Stimulated activated naive CD8-positive, alpha-beta T cell treated with anti-CD3 and anti-CD28 coated beads, Interleukin-15, amount 100 ng/mL, for 72 hours (primary cell): ENCODE data around the gene MYCBPAP.
A peak's percentile ranks its signal among the peaks of the same experiment; 100 is the strongest.

Source experiments
- ATAC-seq: fragments of 150-1000 bp; cut with Tn5 transposase; 2 replicates; pipeline ENCODE4 v1.10.0; 2021; ENCODE audit warnings: mild to moderate bottlenecking, moderate library complexity
- DNase-seq, 2 donors: peaks; one replicate each; pipeline ENCODE4 v3.0.0; 2021 to 2022
- H3K27ac Mint-ChIP-seq, 2 donors: one replicate each; pipeline ENCODE4 v1.8.0; 2022; ENCODE audit warnings: mild to moderate bottlenecking in 2 of 2, mixed read lengths in 2 of 2, moderate library complexity in 2 of 2
- H3K27me3 Mint-ChIP-seq: one replicate; pipeline ENCODE4 v1.8.0; 2022; ENCODE audit warnings: mixed read lengths
- H3K4me1 Mint-ChIP-seq: one replicate; pipeline ENCODE4 v1.8.0; 2022; ENCODE audit warnings: mild to moderate bottlenecking, mixed read lengths
- H3K4me3 Mint-ChIP-seq, 2 donors: one replicate each; pipeline ENCODE4 v1.8.0; 2022; ENCODE audit warnings: mild to moderate bottlenecking in 2 of 2, mixed read lengths in 2 of 2, moderate library complexity in 1 of 2
- H3K9me3 Mint-ChIP-seq, 2 donors: one replicate each; pipeline ENCODE4 v1.8.0; 2022; ENCODE audit warnings: mixed read lengths in 2 of 2

The MYCBPAP gene

DNA sequence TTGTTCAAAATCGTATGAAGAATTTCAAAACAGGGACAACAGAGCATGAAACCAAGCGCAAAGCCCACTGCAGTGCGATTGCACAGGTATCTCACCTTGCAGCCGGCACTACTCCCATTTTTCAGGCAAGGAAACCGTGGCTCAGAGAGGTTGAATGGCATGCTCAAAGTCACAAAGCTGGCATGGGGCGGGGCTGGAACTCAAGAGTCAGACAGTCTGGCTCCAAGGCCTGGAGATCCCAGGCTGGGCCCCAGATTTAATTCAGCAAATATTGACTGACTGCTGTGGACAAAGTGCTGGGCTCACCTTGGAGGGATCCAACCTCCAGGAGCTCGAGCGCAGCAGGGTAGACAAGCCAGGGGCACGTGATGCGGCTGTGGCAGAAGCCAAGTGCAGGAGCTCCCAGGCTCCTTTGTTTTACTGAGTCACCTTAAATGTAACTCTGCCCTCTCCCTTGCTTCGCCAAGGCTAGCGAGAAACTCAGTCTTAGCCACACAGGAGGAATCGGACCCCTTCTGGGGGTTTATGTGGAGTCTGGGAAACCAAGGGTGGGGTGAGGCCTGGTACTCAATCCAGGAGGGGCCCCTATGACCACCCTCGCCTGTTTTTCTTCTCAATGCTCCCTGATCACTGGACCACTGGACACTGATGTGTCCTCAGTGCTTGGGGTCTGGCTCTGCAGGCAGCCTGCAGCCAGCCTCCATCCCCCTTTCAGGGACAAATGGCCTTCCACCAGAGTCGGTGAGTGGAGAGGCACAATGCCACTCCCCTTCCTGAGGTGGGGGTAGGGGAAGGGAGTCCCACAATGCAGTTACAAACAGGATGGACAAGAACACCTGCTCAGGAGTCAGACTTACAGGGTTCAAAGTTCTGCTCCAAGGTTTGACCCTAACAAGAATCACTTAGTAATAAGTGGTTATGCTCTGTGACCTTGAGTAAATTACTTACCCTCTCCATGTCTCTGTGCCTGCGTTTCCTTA, 34.8 kb downstream of the MYCBPAP start:
- peak overlapping the region in 1 of 2 donors; percentile 88 for H3K4me3 Mint-ChIP-seq
- H3K9me3 Mint-ChIP-seq: no peaks in the 10 kb centered on the region
- ATAC-seq (no peak), DNase-seq (no peak)
- peaks cover 14% of the 10 kb centered on the region for H3K27me3 Mint-ChIP-seq
- no peak overlapping the region for H3K27ac Mint-ChIP-seq
- H3K4me1 Mint-ChIP-seq: peaks cover 29% of the 10 kb centered on the region

DNA sequence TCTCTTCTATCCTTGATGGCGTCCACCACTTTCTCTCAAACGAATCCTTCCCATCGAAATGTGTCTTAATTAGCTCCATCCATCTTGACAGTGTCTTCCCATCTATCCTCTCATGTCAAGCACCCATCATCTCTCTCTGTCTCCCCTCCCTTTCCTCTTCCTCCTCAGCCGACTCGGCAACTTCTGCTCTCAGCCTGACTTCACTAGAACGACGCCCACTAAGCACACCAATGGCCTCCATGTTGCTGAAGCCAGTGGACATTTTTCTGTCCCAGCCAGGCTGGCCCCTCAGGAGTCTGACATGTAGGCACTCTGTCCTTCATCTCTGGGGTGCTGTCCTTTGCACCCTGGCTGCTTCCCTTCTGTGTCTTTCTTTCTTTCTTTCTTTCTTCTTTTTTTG, 36.3 kb downstream of the MYCBPAP start:
- peaks cover 14% of the 10 kb centered on the region for H3K27me3 Mint-ChIP-seq
- no peak overlapping the region for H3K27ac Mint-ChIP-seq
- peaks cover 30% of the 10 kb centered on the region for H3K4me1 Mint-ChIP-seq
- DNase-seq: no peak
- H3K9me3 Mint-ChIP-seq: no peaks in the 10 kb centered on the region
- H3K4me3 Mint-ChIP-seq: no peak overlapping the region
- ATAC-seq: no peak

DNA sequence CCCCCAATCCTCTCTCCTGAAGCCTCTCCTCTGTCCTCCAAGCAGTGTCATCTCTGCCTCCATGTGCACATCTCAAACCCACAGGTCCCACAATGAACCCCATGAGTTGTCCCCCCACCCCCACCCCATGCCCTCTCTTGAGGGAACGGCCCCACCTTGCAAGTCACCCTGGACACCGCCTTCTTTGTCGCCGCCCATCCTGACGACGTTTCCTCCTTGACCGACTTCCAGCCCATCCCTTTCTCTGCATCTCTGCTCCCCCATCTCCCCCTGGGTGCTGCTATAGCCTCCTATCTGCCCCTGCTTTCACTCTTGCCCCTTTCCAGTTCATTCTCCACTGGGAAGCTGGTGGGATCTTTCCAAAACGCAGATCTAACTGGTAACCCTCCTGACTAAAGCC, 37.1 kb downstream of the MYCBPAP start:
- peaks cover 30% of the 10 kb centered on the region for H3K4me1 Mint-ChIP-seq
- H3K27ac Mint-ChIP-seq: no peak overlapping the region
- no peaks in the 10 kb centered on the region for H3K9me3 Mint-ChIP-seq
- no peak for DNase-seq
- no peak for ATAC-seq
- no peak overlapping the region for H3K4me3 Mint-ChIP-seq
- peaks cover 14% of the 10 kb centered on the region for H3K27me3 Mint-ChIP-seq

DNA sequence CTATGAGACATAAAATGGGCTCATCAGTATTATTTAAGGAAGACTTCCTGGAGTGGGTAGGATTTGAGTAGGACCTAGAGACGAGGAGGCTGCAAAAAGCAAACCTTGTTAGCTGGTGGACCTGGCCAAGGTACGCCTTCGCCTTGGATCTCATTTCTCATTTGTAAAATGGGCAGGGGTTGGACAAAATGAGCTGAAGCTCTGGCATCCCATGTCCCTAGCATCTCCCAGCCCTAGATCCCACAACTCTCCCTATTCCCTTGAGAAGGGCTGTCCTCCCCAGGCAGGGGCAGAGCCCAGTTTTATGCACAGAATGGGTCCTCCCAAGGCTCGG, 38.4 kb downstream of the MYCBPAP start:
- Mint-ChIP-seq H3K4me1 (peaks cover 23% of the 10 kb centered on the region), H3K4me3 (peak overlapping the region; percentile 83 to 88), H3K27me3 (peaks cover 14% of the 10 kb centered on the region), H3K27ac (no peak overlapping the region), H3K9me3 (no peaks in the 10 kb centered on the region)
- ATAC-seq: no peak
- DNase-seq: no peak

DNA sequence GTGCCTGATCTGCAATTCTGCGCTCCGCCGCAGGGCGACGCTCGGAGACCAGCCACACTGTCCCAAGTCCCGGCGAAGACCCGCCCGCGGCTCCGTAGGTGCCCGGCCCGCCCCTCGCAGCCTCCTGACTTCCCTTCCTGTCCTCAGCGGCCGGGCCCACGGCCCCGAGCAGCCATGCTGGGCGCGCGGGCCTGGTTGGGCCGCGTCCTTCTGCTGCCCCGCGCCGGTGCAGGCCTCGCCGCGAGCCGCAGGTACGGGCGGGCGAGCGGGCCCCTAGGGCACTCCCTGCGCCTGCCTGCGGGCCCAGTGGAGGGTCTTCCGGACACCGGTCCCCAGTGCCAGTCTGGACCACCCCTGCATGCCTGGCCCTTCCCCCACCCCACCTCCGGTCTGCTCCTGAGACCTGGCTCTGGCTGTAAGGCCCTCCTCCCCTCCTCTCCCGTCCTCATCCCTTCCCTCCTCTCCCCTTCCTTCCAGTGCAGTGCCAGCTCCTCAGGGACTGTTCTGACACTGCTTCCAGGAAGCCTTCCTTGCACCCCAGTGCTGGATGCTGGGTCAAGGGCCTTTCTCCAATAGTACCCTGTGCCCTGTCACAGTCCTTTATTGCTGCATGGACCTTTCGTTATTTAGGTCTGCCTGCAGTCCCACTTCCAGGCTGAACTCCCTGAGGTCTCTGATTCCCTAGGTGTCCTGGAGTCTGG, 38.9 kb downstream of the MYCBPAP start, which contains the start of gene SPATA20:
TSS of gene SPATA20 (plus strand) at position 140 of the 701 bp plus-strand sequence. CDS start at position 175, 35 bp downstream.
- Mint-ChIP-seq H3K27me3 (peaks cover 14% of the 10 kb centered on the region), H3K27ac (peak within 1 kb of the TSS; percentile 90)

DNA sequence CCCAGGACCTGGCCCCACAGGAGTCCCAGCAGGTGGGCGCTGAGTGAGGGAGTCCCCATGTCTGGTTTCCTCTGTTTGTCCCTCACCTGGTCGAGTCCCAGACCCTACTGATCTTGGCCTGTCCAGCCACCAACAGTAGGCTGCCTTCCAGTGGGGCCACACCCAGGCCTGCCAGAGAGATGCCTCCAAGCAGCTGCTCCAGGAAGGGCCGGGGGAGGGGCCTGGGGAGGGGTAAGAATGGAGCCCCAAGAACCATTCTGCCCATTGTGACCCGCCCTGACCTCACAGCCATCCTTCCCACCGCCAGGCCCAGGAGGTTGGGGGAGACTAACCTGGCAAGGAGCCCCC, 39.5 kb downstream of the MYCBPAP start:
- peak; percentile 3 for ATAC-seq
- Mint-ChIP-seq H3K4me3 (peak overlapping the region; percentile 83 to 88), H3K27ac (peak overlapping the region; percentile 90)

More for the DNA sequence above, 38.9 kb downstream of the MYCBPAP start, which contains the start of gene SPATA20:
- Mint-ChIP-seq H3K4me1 (peaks cover 18% of the 10 kb centered on the region), H3K4me3 (peak within 1 kb of the TSS; percentile 83 to 88), H3K9me3 (no peaks in the 10 kb centered on the region)
- peak; percentile 94 for ATAC-seq
- DNase-seq: peak; percentile 88 to 92

DNA sequence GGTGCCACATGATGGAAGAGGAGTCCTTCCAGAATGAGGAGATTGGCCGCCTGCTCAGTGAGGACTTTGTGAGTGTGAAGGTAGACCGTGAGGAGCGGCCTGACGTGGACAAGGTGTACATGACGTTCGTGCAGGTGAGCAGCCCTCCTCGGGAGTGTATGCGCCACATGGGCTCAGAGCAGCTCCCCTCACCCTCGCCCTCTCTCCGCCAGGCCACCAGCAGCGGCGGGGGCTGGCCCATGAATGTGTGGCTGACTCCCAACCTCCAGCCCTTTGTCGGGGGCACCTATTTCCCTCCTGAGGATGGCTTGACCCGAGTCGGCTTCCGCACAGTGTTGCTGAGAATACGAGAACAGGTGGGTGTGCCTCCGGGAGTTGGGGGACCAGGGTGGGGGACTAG, 40.6 kb downstream of the MYCBPAP start:
- ATAC-seq: no peak
- no peak for DNase-seq
- Mint-ChIP-seq H3K4me1 (peaks cover 12% of the 10 kb centered on the region), H3K9me3 (no peaks in the 10 kb centered on the region), H3K27ac (no peak overlapping the region), H3K4me3 (no peak overlapping the region), H3K27me3 (peaks cover 10% of the 10 kb centered on the region)

More for the DNA sequence above, 39.5 kb downstream of the MYCBPAP start:
- Mint-ChIP-seq H3K4me1 (peaks cover 13% of the 10 kb centered on the region), H3K27me3 (peaks cover 14% of the 10 kb centered on the region), H3K9me3 (no peaks in the 10 kb centered on the region)
- DNase-seq: no peak

DNA sequence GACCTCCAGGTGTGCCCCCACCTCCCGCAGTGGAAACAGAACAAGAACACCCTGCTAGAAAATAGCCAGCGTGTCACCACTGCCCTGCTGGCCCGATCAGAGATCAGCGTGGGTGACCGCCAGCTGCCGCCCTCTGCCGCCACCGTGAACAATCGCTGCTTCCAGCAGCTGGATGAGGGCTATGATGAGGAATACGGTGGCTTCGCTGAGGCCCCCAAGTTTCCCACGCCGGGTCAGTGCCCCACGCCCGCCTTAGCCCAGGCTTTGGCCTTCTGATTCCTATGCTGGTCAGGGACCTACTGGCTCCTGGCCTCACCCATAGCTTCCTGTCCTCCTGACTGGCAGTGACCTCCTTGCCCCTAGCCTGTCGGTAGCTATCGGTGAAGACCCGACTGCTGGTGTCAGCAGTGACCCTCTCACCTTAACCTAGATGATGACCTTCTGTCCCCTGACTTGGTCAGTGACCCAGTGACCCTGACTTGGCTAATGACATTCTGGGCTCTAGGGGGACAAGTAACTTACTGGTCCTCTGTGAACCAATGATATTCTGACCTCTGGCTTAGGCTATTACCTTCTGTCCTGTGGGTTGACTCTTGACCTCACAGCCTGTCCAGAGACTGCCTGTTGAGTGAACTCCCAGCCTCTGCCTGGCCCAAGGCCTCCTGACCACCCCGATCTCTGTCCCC, 41.2 kb downstream of the MYCBPAP start:
- peaks cover 12% of the 10 kb centered on the region for H3K4me1 Mint-ChIP-seq
- DNase-seq (no peak), ATAC-seq (no peak)
- no peaks in the 10 kb centered on the region for H3K9me3 Mint-ChIP-seq
- H3K27ac Mint-ChIP-seq: no peak overlapping the region
- H3K27me3 Mint-ChIP-seq: peaks cover 5% of the 10 kb centered on the region
- no peak overlapping the region for H3K4me3 Mint-ChIP-seq

DNA sequence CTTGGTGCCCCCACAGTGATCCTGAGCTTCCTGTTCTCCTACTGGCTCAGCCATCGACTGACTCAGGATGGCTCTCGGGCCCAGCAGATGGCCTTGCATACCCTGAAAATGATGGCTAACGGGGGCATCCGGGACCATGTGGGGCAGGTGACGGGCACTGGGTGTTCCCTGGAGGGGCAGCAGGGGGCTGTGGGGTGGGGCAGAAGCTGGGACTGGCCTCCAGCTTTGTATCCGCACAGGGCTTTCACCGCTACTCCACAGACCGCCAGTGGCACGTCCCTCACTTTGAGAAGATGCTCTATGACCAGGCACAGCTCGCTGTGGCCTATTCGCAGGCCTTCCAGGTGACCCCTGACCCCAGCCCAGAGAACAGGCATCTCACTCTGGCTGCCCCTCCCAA, 41.7 kb downstream of the MYCBPAP start:
- H3K4me1 Mint-ChIP-seq: peaks cover 12% of the 10 kb centered on the region
- H3K9me3 Mint-ChIP-seq: no peaks in the 10 kb centered on the region
- no peak overlapping the region for H3K4me3 Mint-ChIP-seq
- no peak for DNase-seq
- ATAC-seq: no peak
- no peak overlapping the region for H3K27ac Mint-ChIP-seq
- H3K27me3 Mint-ChIP-seq: no peaks in the 10 kb centered on the region

DNA sequence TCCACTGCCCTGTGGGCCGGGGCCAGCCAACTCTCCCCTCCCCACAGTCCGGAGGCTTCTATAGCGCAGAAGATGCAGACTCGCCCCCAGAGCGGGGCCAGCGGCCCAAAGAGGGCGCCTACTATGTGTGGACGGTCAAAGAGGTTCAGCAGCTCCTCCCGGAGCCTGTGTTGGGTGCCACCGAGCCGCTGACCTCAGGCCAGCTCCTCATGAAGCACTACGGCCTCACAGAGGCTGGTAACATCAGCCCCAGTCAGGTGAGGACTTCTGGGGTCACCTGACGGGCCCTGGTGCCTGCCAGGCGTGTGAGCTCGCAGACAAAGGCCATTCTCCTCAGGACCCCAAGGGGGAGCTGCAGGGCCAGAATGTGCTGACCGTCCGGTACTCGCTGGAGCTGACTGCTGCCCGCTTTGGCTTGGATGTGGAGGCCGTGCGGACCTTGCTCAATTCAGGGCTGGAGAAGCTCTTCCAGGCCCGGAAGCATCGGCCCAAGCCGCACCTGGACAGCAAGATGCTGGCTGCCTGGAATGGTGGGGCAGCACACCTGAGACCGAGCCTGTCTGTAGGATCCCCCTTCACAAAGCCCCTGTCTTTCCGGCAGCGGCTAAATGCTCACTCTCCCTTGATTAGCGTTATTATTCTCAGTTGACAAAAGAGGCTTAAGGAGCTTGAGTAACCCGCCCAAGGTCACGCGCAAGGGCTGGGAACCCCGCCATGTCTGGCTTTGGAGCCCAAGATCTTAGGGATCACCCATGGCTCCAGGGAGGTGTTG, 42.6 kb downstream of the MYCBPAP start:
- Mint-ChIP-seq H3K4me3 (no peak overlapping the region), H3K27me3 (no peaks in the 10 kb centered on the region), H3K9me3 (no peaks in the 10 kb centered on the region), H3K4me1 (peaks cover 12% of the 10 kb centered on the region), H3K27ac (peak overlapping the region in 1 of 2 donors; percentile 21)
- DNase-seq (no peak), ATAC-seq (no peak)

DNA sequence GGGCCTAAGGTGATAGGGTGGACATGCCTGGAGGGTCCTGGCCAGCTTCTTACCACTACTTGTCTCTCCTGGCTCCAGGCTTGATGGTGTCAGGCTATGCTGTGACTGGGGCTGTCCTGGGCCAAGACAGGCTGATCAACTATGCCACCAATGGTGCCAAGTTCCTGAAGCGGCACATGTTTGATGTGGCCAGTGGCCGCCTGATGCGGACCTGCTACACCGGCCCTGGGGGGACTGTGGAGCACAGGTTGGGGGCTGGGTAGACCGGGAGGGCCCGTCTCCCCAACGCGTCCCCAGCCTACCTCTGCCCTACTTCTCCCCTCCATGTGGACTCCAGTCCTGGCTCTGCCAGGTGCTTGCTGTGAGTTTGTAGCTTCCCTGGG, 43.2 kb downstream of the MYCBPAP start:
- ATAC-seq (no peak), DNase-seq (no peak)
- Mint-ChIP-seq H3K27me3 (no peaks in the 10 kb centered on the region), H3K4me1 (peaks cover 12% of the 10 kb centered on the region), H3K27ac (no peak overlapping the region), H3K4me3 (no peak overlapping the region), H3K9me3 (no peaks in the 10 kb centered on the region)

DNA sequence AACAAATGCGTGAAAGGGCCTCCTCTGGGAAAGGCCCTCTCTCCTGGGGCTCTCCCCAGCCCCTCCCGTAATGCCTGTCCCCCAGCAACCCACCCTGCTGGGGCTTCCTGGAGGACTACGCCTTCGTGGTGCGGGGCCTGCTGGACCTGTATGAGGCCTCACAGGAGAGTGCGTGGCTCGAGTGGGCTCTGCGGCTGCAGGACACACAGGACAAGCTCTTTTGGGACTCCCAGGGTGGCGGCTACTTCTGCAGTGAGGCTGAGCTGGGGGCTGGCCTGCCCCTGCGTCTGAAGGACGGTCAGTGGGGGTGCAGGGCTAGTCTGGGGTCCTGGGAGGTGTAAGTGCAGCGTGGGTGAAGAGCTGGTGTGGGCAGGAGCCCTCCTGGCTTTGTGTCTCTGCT, 43.6 kb downstream of the MYCBPAP start:
- no peak for ATAC-seq
- peaks cover 8% of the 10 kb centered on the region for H3K4me1 Mint-ChIP-seq
- no peak for DNase-seq
- H3K27ac Mint-ChIP-seq: peak overlapping the region in 1 of 2 donors; percentile 34
- no peaks in the 10 kb centered on the region for H3K9me3 Mint-ChIP-seq
- H3K4me3 Mint-ChIP-seq: no peak overlapping the region
- H3K27me3 Mint-ChIP-seq: peaks cover 3% of the 10 kb centered on the region

DNA sequence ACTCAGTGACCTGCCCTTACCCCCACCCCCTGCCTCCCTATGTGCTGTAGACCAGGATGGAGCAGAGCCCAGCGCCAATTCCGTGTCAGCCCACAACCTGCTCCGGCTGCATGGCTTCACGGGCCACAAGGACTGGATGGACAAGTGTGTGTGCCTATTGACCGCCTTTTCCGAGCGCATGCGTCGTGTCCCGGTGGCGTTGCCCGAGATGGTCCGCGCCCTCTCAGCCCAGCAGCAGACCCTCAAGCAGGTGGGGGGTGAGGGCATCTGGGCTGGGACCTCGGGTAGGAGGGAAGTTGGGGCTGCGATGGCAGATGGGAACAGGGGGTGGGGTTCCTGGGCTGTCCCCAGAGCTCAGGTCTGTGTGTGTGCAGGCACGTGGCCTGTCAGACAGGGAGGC, 46.0 kb downstream of the MYCBPAP start:
- H3K27ac Mint-ChIP-seq: peak overlapping the region in 1 of 2 donors; percentile 9
- no peak overlapping the region for H3K4me3 Mint-ChIP-seq
- peaks cover 11% of the 10 kb centered on the region for H3K4me1 Mint-ChIP-seq
- no peak for ATAC-seq
- no peak for DNase-seq
- H3K27me3 Mint-ChIP-seq: peaks cover 26% of the 10 kb centered on the region
- no peaks in the 10 kb centered on the region for H3K9me3 Mint-ChIP-seq

DNA sequence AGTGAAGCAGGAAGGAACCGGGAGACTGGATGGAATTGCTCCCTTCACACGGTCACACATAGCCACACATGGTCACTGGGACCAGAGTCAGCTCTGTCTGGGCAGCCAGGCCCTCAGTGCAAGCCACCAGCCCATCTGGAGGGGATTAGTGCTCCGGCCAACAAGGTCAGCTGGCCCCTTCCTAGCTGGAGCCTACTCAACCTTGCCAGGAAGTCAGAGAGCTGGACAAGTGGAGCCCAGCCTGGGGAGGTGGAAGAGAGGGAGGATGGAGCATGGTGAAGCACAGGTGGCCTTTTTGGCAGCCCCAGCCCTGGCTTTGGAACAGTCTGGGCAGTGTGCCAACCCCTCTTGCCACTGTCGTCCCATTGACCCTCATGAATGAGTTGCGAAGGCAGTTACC, 48.6 kb downstream of the MYCBPAP start:
- no peaks in the 10 kb centered on the region for H3K9me3 Mint-ChIP-seq

DNA sequence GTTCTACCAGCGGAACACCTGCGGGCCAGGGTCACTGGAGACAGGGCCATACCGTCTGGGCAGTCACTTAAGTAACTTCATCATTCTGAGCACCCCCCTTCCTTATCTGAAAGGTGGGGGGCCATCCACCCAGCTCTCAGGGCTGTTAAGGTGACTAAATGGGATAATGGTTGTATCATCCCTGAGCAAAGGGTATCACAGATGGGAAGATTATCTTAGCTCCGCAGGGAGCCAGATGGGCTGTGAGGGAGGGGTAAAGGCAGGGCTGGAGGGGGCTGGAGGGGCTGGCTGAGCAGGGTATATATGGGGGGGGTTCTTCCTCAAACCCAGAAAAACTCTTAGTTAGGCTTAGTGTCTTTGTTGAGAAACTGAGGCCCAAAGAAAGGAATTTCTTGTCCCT, 49.4 kb downstream of the MYCBPAP start:
- ATAC-seq (no peak), DNase-seq (no peak)
- Mint-ChIP-seq H3K27ac (no peak overlapping the region), H3K9me3 (no peaks in the 10 kb centered on the region), H3K4me1 (peaks cover 31% of the 10 kb centered on the region), H3K4me3 (no peak overlapping the region), H3K27me3 (peaks cover 50% of the 10 kb centered on the region)

More for the DNA sequence above, 48.6 kb downstream of the MYCBPAP start:
- H3K4me1 Mint-ChIP-seq: peaks cover 23% of the 10 kb centered on the region
- no peak overlapping the region for H3K4me3 Mint-ChIP-seq
- no peak overlapping the region for H3K27ac Mint-ChIP-seq
- ATAC-seq (no peak), DNase-seq (no peak)
- peaks cover 41% of the 10 kb centered on the region for H3K27me3 Mint-ChIP-seq
